Measurements from ENCODE around the gene SLC46A1. TPM values are rescaled to one million over a fixed set of nuclear protein-coding genes. Genes with fewer than 3 reads are reported as not detected.

SLC46A1 gene
- 1.8 TPM for polyA plus RNA-seq (2013, experiment 1 of 2)
- polyA plus RNA-seq (2013, experiment 2 of 2) = 2.3 TPM

DNA sequence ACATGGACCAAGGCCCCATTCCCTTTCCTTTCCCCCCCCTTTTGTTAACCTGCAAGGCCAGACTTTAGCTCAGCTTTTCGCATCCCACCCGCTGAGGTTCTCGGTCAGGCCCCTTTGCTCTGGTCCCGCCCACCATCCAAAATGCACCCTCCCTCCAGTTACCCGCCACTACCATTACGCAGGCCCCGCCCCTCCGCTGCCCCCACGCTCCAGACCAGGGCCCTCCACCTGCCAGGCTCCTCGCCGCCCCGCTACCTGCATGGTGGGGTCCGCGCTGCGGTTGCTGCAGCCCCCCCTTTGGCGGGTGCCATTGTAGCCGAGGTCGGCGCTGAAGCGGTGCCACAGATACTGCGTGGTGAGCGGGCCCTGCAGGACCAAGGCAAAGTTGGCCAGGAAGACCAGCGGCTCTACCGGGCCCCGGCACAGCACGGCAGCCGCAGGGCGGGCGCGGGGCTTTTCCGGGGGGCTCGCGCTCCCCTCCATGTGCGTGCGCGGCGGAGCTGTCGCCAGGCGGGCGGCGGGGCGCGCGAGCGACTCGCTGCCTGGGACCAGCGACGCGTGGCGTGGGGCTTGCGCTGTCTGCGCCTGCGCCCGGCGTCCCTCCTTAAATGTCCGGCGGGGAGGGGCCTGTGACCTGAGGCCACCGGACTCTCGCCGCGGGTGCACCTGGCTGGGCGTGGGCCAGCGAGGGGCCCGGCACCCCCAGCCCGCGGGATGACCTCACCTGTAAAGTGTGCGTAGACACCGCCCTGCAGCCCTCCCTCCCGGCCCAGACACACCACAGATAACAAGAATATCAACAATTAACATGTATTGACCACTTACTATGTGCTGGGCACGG is at the start of gene SLC46A1:
SLC46A1 (minus strand) TSS at position 581 of the 841 bp plus-strand sequence; CDS start at position 483, 98 bp downstream.
- Histone ChIP-seq H3K14ac (ENCODE audit: low read length) (no peak within 1 kb of the TSS), H2AFZ (ENCODE audit: low read length) (peak within 1 kb of the TSS; percentile 99)
- no CpG with 5 or more reads among the region's 70 CpGs for WGBS, 2 donors (ENCODE audit: extremely low coverage in 2 of 2, insufficient read length in 2 of 2, insufficient replicate concordance in 1 of 2)

DNA sequence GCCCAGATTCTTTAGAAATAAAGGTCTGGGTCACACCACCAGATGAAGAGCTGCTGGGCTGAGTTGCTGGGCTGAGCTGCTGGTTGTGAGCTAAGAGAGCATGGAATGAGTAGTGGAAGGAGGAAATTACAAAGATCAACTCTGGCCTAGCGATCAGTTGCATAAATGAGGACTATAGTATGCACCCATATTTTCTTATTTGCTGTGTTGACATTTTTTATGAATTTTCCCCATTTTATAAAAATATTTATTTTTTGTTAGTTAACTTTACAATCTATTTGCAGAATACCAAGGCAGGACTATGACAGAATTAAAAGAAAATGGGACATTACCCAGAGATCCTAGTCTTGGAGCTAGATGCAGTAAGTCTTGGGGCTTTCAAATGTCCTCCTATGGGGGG is 43.8 kb upstream of the SLC46A1 start:
- Histone ChIP-seq H3K9ac (ENCODE audit: low read depth, low read length, poor library complexity) (no peak overlapping the region), H3K14ac (ENCODE audit: low read length) (no peak overlapping the region), H3K4me3 (ENCODE audit: low read length in 2 of 2) (no peak overlapping the region), H4K8ac (ENCODE audit: low read depth, low read length) (no peak overlapping the region), H2AK5ac (ENCODE audit: low read depth, low read length) (no peak overlapping the region), H2AFZ (ENCODE audit: low read length) (no peak overlapping the region), H3K4me1 (ENCODE audit: control insufficient read depth in 2 of 2, insufficient read depth in 1 of 2, low read depth in 1 of 2, low read length in 2 of 2) (no peaks in the 10 kb centered on the region), H4K91ac (ENCODE audit: low read depth, low read length, poor library complexity) (no peak overlapping the region), H2BK5ac (ENCODE audit: low read length) (no peak overlapping the region), H3K4ac (ENCODE audit: low read length) (no peak overlapping the region), H3K27me3 (ENCODE audit: control insufficient read depth in 3 of 3, insufficient read depth in 3 of 3, low read depth in 1 of 3, low read length in 3 of 3) (peaks cover 0 to 6% (median 0%) of the 10 kb centered on the region in 3 experiments), H3K23ac (ENCODE audit: low read depth, low read length, poor library complexity) (no peak overlapping the region), H3K79me1 (ENCODE audit: low read depth, low read length) (no peaks in the 10 kb centered on the region), H3K9me3 (replicated peaks in 1 of 2; ENCODE audit: control insufficient read depth in 2 of 2, insufficient read depth in 1 of 2, low read depth in 1 of 2, low read length in 2 of 2) (no peaks in the 10 kb centered on the region), H2BK15ac (ENCODE audit: low read length) (no peak overlapping the region), H2BK120ac (ENCODE audit: low read depth, low read length) (no peak overlapping the region), H2BK12ac (ENCODE audit: low read length) (no peak overlapping the region), H3K18ac (ENCODE audit: low read length) (no peak overlapping the region), H3K36me3 (replicated peaks in 1 of 2; ENCODE audit: control insufficient read depth in 2 of 2, insufficient read depth in 2 of 2, low read length in 2 of 2) (no peaks in the 10 kb centered on the region), H3K27ac (replicated peaks; ENCODE audit: low read length) (no peak overlapping the region), H3K4me2 (ENCODE audit: insufficient read depth, low read length, poor library complexity, severe bottlenecking) (no peak overlapping the region)
- no peak for DNase-seq (ENCODE audit: low spot score)
- no CpG with 5 or more reads among the region's 1 CpG for WGBS, 2 donors (ENCODE audit: extremely low coverage in 2 of 2, insufficient read length in 2 of 2, insufficient replicate concordance in 1 of 2)

More for the DNA sequence above, at the start of gene SLC46A1:
- H2BK5ac ChIP-seq (ENCODE audit: low read length) = no peak within 1 kb of the TSS
- H3K4me3 ChIP-seq (ENCODE audit: low read length in 2 of 2) = peak within 1 kb of the TSS; percentile 65 to 83
- no peak within 1 kb of the TSS for H4K91ac ChIP-seq (ENCODE audit: low read depth, low read length, poor library complexity)
- peak within 1 kb of the TSS; percentile 93 for H3K18ac ChIP-seq (ENCODE audit: low read length)
- peaks cover 7 to 18% of the 10 kb centered on the region in 2 donors for H3K4me1 ChIP-seq (ENCODE audit: control insufficient read depth in 2 of 2, insufficient read depth in 1 of 2, low read depth in 1 of 2, low read length in 2 of 2)
- no peaks in the 10 kb centered on the region for H3K9me3 ChIP-seq (replicated peaks in 1 of 2; ENCODE audit: control insufficient read depth in 2 of 2, insufficient read depth in 1 of 2, low read depth in 1 of 2, low read length in 2 of 2)
- no peak within 1 kb of the TSS for H2BK120ac ChIP-seq (ENCODE audit: low read depth, low read length)
- H3K27me3 ChIP-seq (ENCODE audit: control insufficient read depth in 3 of 3, insufficient read depth in 3 of 3, low read depth in 1 of 3, low read length in 3 of 3) = peaks cover 0 to 19% (median 2%) of the 10 kb centered on the region in 3 experiments
- H2BK15ac ChIP-seq (ENCODE audit: low read length) = peak within 1 kb of the TSS; percentile 60
- H2BK12ac ChIP-seq (ENCODE audit: low read length) = no peak within 1 kb of the TSS
- H3K79me1 ChIP-seq (ENCODE audit: low read depth, low read length) = no peaks in the 10 kb centered on the region
- H3K9ac ChIP-seq (ENCODE audit: low read depth, low read length, poor library complexity) = peak within 1 kb of the TSS; percentile 91
- DNase-seq (ENCODE audit: low spot score) = no peak
- no peak within 1 kb of the TSS for H3K27ac ChIP-seq (replicated peaks; ENCODE audit: low read length)
- H3K23ac ChIP-seq (ENCODE audit: low read depth, low read length, poor library complexity) = peak within 1 kb of the TSS; percentile 77
- H4K8ac ChIP-seq (ENCODE audit: low read depth, low read length) = peak within 1 kb of the TSS; percentile 44
- H2AK5ac ChIP-seq (ENCODE audit: low read depth, low read length) = no peak within 1 kb of the TSS
- no peak within 1 kb of the TSS for H3K4ac ChIP-seq (ENCODE audit: low read length)
- H3K36me3 ChIP-seq (replicated peaks in 1 of 2; ENCODE audit: control insufficient read depth in 2 of 2, insufficient read depth in 2 of 2, low read length in 2 of 2) = no peaks in the 10 kb centered on the region
- H3K4me2 ChIP-seq (ENCODE audit: insufficient read depth, low read length, poor library complexity, severe bottlenecking) = peak within 1 kb of the TSS; percentile 99

DNA sequence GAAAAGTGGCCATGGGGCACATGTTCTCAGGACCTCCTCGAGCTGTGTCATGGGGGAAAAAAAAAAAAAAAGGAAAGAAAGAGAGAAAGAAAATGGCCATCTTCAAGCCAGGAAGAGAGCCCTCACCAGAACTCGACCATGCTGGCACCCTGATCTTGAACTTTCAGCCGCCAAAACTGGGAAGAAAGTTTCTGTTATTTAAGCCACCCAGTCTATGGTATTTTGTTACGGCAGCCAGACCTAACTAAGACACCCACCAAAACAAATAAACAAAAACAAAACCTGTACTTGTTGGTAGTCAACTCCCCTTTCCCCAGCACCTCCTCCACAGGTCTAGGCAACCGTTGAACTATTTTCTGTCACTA is 41.4 kb upstream of the SLC46A1 start:
- Histone ChIP-seq H2BK15ac (ENCODE audit: low read length) (no peak overlapping the region), H4K91ac (ENCODE audit: low read depth, low read length, poor library complexity) (no peak overlapping the region), H3K9ac (ENCODE audit: low read depth, low read length, poor library complexity) (no peak overlapping the region), H2BK5ac (ENCODE audit: low read length) (no peak overlapping the region), H3K4me2 (ENCODE audit: insufficient read depth, low read length, poor library complexity, severe bottlenecking) (no peak overlapping the region), H3K27me3 (ENCODE audit: control insufficient read depth in 3 of 3, insufficient read depth in 3 of 3, low read depth in 1 of 3, low read length in 3 of 3) (peaks cover 0 to 6% (median 0%) of the 10 kb centered on the region in 3 experiments), H2BK120ac (ENCODE audit: low read depth, low read length) (no peak overlapping the region), H3K18ac (ENCODE audit: low read length) (no peak overlapping the region), H3K9me3 (replicated peaks in 1 of 2; ENCODE audit: control insufficient read depth in 2 of 2, insufficient read depth in 1 of 2, low read depth in 1 of 2, low read length in 2 of 2) (no peaks in the 10 kb centered on the region), H3K27ac (replicated peaks; ENCODE audit: low read length) (no peak overlapping the region), H3K36me3 (replicated peaks in 1 of 2; ENCODE audit: control insufficient read depth in 2 of 2, insufficient read depth in 2 of 2, low read length in 2 of 2) (no peaks in the 10 kb centered on the region), H4K8ac (ENCODE audit: low read depth, low read length) (no peak overlapping the region), H3K79me1 (ENCODE audit: low read depth, low read length) (no peaks in the 10 kb centered on the region), H2AFZ (ENCODE audit: low read length) (no peak overlapping the region), H3K23ac (ENCODE audit: low read depth, low read length, poor library complexity) (no peak overlapping the region), H2BK12ac (ENCODE audit: low read length) (no peak overlapping the region), H2AK5ac (ENCODE audit: low read depth, low read length) (no peak overlapping the region), H3K4me3 (ENCODE audit: low read length in 2 of 2) (no peak overlapping the region), H3K4me1 (ENCODE audit: control insufficient read depth in 2 of 2, insufficient read depth in 1 of 2, low read depth in 1 of 2, low read length in 2 of 2) (no peaks in the 10 kb centered on the region), H3K14ac (ENCODE audit: low read length) (no peak overlapping the region), H3K4ac (ENCODE audit: low read length) (no peak overlapping the region)
- DNase-seq (ENCODE audit: low spot score) = no peak
- WGBS, 2 donors (ENCODE audit: extremely low coverage in 2 of 2, insufficient read length in 2 of 2, insufficient replicate concordance in 1 of 2) = no CpG with 5 or more reads among the region's 5 CpGs

DNA sequence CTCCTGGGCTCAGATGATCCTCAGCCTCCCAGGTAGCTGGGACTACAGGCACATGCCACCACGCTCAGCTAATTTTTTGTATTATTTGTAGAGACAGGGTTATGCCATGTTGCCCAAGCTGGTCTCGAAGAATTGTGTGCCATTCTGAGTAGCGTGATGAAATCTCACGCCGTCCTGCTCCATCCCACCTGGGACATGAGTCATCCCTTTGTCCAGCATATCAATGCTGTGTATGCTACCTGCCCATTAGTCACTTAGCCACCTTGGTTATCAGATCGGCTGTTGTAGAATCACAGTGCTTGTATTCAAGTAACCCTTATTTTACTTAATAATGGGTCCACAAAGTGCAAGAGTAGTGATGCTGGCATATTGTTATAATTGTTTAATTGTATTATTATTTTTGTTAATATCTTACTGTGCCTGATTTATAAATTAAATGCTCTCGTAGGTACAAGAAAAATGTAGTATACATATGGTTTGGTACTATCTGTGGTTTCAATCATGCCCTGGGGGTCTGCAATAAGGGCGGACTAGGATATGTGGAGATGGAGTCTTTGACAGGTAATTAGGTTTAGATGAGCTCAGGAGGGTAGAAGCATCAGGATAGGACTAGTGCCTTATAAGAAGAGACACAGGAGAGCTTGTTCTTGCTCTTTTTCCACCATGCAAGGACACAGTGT is 40.8 kb upstream of the SLC46A1 start:
- no peak overlapping the region for H2AK5ac ChIP-seq (ENCODE audit: low read depth, low read length)
- no peak overlapping the region for H4K91ac ChIP-seq (ENCODE audit: low read depth, low read length, poor library complexity)
- no peak overlapping the region for H3K4me2 ChIP-seq (ENCODE audit: insufficient read depth, low read length, poor library complexity, severe bottlenecking)
- no peak overlapping the region for H2BK120ac ChIP-seq (ENCODE audit: low read depth, low read length)
- no peaks in the 10 kb centered on the region for H3K4me1 ChIP-seq (ENCODE audit: control insufficient read depth in 2 of 2, insufficient read depth in 1 of 2, low read depth in 1 of 2, low read length in 2 of 2)
- H2AFZ ChIP-seq (ENCODE audit: low read length) = no peak overlapping the region
- no peak overlapping the region for H3K18ac ChIP-seq (ENCODE audit: low read length)
- no peak overlapping the region for H2BK5ac ChIP-seq (ENCODE audit: low read length)
- no peak overlapping the region for H2BK15ac ChIP-seq (ENCODE audit: low read length)
- H2BK12ac ChIP-seq (ENCODE audit: low read length) = no peak overlapping the region
- H3K4ac ChIP-seq (ENCODE audit: low read length) = no peak overlapping the region
- WGBS, 2 donors (ENCODE audit: extremely low coverage in 2 of 2, insufficient read length in 2 of 2, insufficient replicate concordance in 1 of 2) = no CpG with 5 or more reads among the region's 8 CpGs
- H3K27ac ChIP-seq (replicated peaks; ENCODE audit: low read length) = no peak overlapping the region
- H3K14ac ChIP-seq (ENCODE audit: low read length) = no peak overlapping the region
- no peaks in the 10 kb centered on the region for H3K9me3 ChIP-seq (replicated peaks in 1 of 2; ENCODE audit: control insufficient read depth in 2 of 2, insufficient read depth in 1 of 2, low read depth in 1 of 2, low read length in 2 of 2)
- H3K36me3 ChIP-seq (replicated peaks in 1 of 2; ENCODE audit: control insufficient read depth in 2 of 2, insufficient read depth in 2 of 2, low read length in 2 of 2) = no peaks in the 10 kb centered on the region
- H4K8ac ChIP-seq (ENCODE audit: low read depth, low read length) = no peak overlapping the region
- no peak for DNase-seq (ENCODE audit: low spot score)
- peaks cover 0 to 6% (median 0%) of the 10 kb centered on the region in 3 experiments for H3K27me3 ChIP-seq (ENCODE audit: control insufficient read depth in 3 of 3, insufficient read depth in 3 of 3, low read depth in 1 of 3, low read length in 3 of 3)
- no peak overlapping the region for H3K23ac ChIP-seq (ENCODE audit: low read depth, low read length, poor library complexity)
- H3K4me3 ChIP-seq (ENCODE audit: low read length in 2 of 2) = no peak overlapping the region
- H3K9ac ChIP-seq (ENCODE audit: low read depth, low read length, poor library complexity) = no peak overlapping the region
- H3K79me1 ChIP-seq (ENCODE audit: low read depth, low read length) = no peaks in the 10 kb centered on the region

Data from neuronal stem cell (in vitro differentiated cells).